ENCODE data around the gene PDE7B.

PDE7B gene

DNA sequence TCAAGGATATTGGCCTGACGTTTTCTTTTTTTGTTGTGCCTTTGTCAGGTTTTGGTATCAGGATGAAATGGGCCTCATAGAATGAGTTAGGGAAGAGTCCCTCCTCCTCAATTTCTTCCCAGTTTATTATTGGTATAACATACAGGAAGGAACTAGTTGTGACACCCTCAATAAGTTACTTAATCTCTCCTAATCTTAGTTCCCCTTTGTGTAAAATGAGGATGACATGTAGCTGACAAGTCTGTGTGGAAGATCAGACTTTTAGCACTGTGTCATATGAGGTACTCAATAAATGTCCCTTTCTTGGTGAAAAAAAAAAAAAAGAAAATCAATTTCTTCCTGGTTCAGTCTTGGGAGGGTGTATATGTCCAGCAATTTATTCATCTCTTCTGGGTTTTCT lies 155.8 kb downstream of the PDE7B start:
- H3K36me3 ChIP-seq (ENCODE audit: control insufficient read depth, insufficient read depth, low read length) = no peaks in the 10 kb centered on the region
- WGBS, 2 experiments (ENCODE audit: insufficient coverage in 2 of 2) = 86% methylated on average over 1 of the region's 1 CpG; no CpG with 5 or more reads in 1 of the 2 experiments
- H3K4me1 ChIP-seq (ENCODE audit: control insufficient read depth, insufficient read depth, low read length, poor library complexity, severe bottlenecking) = peaks cover 10% of the 10 kb centered on the region
- H3K9me3 ChIP-seq (ENCODE audit: control insufficient read depth, low read length) = no peaks in the 10 kb centered on the region
- H3K27ac ChIP-seq (ENCODE audit: low read depth, low read length, severe bottlenecking) = no peak overlapping the region
- no peak overlapping the region for H3K4me3 ChIP-seq (ENCODE audit: extremely low read depth, insufficient read depth, low read length, poor library complexity, severe bottlenecking)

DNA sequence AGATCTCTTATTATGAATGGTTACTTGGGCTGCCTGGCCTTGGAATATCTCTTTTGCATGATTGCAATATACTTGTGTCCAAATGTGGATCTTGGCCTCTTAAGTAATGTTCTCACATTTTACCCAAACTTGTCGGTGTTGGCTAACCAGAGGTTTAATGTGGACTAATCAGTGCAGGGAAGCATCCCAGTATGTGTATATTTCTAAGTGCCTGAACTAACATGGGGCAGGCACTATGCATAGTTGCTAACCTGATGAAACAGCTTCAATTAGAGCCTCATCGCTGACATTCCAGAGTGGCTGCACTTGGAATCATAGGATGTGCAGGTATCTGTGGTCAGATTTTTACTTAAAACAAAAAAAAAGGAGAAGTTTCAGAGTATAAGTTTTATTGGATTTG lies 160.0 kb downstream of the PDE7B start:
- Histone ChIP-seq H3K36me3 (ENCODE audit: control insufficient read depth, insufficient read depth, low read length) (no peaks in the 10 kb centered on the region), H3K4me3 (ENCODE audit: extremely low read depth, insufficient read depth, low read length, poor library complexity, severe bottlenecking) (no peak overlapping the region), H3K4me1 (ENCODE audit: control insufficient read depth, insufficient read depth, low read length, poor library complexity, severe bottlenecking) (peaks cover 32% of the 10 kb centered on the region), H3K27ac (ENCODE audit: low read depth, low read length, severe bottlenecking) (peak overlapping the region; percentile 95), H3K9me3 (ENCODE audit: control insufficient read depth, low read length) (no peaks in the 10 kb centered on the region)
- 83 to 100% methylated on average over 1 of the region's 2 CpGs for WGBS, 2 experiments (ENCODE audit: insufficient coverage in 2 of 2)

DNA sequence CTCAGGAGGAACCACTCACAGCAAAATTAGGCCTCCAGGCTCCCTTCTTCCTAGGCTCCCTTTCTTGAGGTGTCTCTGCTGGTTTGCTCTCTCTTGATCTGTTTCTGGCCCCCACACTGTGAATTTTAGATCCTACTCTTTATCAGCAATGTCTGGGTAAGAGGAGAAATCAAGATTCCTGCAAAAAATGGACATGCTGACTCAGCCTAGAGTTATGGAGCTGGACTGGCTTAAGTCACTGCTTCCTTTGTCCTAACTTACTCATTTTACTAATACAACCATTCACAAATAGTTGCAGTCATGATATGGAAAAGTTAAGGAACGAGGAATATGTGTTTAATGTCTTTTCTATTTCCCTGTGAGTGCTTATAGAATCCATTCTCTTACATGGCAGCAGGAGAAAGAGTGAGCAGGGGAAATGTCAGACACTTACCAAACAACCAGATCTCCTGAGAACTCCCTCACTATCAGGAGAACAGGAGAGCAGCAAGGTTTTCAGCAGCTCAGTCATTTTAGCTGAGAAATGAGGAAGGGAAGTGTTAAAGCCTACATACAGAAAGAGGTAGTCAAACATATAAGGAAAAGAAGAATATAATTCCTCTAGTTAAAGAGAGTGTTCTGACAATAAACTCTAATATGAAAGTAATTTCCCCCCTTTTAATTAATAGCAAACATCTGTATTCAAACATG lies 160.8 kb downstream of the PDE7B start:
- H3K4me1 ChIP-seq (ENCODE audit: control insufficient read depth, insufficient read depth, low read length, poor library complexity, severe bottlenecking) = peaks cover 34% of the 10 kb centered on the region
- WGBS, 2 experiments (ENCODE audit: insufficient coverage in 2 of 2) = no CpG with 5 or more reads among the region's 1 CpG
- no peaks in the 10 kb centered on the region for H3K9me3 ChIP-seq (ENCODE audit: control insufficient read depth, low read length)
- no peak overlapping the region for H3K4me3 ChIP-seq (ENCODE audit: extremely low read depth, insufficient read depth, low read length, poor library complexity, severe bottlenecking)
- no peaks in the 10 kb centered on the region for H3K36me3 ChIP-seq (ENCODE audit: control insufficient read depth, insufficient read depth, low read length)
- H3K27ac ChIP-seq (ENCODE audit: low read depth, low read length, severe bottlenecking) = peak overlapping the region; percentile 95

DNA sequence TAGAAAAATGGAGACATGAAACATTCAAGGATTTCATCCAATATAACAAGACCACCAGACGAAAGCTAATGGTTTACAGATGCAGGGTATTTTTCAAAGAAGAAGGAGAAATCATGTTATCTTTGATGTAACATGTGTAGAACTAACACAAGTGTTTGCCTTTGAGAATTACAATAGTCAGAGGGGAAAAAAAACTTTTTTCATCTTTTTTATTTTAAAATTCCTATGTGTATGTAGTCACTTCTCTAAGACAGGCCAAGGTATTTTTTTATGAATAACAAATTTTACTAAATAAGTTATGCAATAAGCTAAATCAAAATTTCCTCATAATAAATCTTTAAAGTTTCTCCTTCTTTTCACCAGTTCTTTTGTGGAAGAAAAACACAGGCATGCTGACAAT lies 161.4 kb downstream of the PDE7B start:
- Histone ChIP-seq H3K9me3 (ENCODE audit: control insufficient read depth, low read length) (no peaks in the 10 kb centered on the region), H3K4me1 (ENCODE audit: control insufficient read depth, insufficient read depth, low read length, poor library complexity, severe bottlenecking) (peaks cover 34% of the 10 kb centered on the region), H3K4me3 (ENCODE audit: extremely low read depth, insufficient read depth, low read length, poor library complexity, severe bottlenecking) (no peak overlapping the region), H3K27ac (ENCODE audit: low read depth, low read length, severe bottlenecking) (peak overlapping the region; percentile 95), H3K36me3 (ENCODE audit: control insufficient read depth, insufficient read depth, low read length) (no peaks in the 10 kb centered on the region)
- WGBS, 2 experiments (ENCODE audit: insufficient coverage in 2 of 2) = no CpG with 5 or more reads among the region's 1 CpG

DNA sequence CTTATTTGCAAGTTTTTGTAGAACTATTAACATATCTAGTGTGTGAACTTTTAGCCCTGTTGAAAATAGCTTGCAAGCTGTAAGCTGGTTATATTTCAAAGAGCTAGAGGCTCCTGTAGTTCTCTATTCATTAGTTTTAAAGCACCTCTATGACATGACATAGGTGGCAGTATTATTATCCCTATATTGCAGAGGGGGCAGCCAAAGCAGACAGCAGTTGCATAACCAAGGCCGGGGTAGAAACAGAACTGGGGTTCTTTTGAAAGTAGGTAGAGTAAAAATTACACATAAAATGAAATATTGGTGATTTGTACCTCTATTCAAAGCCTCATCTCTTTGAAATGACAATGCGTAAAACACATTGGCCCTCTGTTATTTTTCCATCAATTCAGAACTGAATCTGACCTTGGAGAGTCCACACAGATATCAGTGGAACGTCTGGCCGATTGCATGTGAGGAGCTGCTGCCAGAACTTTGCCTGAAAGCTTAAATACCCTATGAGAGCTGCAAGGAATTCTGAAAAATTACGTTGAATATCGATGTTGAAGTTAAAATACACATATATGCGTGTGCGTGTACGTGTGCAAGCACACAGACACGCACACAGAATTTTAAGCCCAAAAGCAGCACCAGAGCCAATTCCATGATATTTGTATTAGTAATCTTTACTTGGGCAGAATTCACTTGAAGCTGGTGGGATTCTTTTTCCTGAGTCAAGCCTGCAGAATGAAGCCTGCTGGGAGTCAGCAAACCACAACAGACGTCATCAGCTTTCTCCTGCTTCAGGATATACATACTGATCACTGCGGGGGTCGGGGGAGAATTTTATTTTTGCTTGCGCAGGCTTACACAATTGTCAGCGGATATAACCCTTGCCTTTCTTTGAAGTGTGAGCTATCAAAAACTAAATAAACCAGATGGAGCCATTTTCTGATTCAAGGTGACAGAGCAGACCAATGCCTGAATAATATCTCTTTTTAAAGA lies 163.2 kb downstream of the PDE7B start:
- Histone ChIP-seq H3K27ac (ENCODE audit: low read depth, low read length, severe bottlenecking) (peak overlapping the region; percentile 82), H3K9me3 (ENCODE audit: control insufficient read depth, low read length) (no peaks in the 10 kb centered on the region), H3K36me3 (ENCODE audit: control insufficient read depth, insufficient read depth, low read length) (no peaks in the 10 kb centered on the region), H3K4me3 (ENCODE audit: extremely low read depth, insufficient read depth, low read length, poor library complexity, severe bottlenecking) (no peak overlapping the region), H3K4me1 (ENCODE audit: control insufficient read depth, insufficient read depth, low read length, poor library complexity, severe bottlenecking) (peaks cover 34% of the 10 kb centered on the region)
- 74 to 84% methylated on average over 9 of the region's 15 CpGs for WGBS, 2 experiments (ENCODE audit: insufficient coverage in 2 of 2)

DNA sequence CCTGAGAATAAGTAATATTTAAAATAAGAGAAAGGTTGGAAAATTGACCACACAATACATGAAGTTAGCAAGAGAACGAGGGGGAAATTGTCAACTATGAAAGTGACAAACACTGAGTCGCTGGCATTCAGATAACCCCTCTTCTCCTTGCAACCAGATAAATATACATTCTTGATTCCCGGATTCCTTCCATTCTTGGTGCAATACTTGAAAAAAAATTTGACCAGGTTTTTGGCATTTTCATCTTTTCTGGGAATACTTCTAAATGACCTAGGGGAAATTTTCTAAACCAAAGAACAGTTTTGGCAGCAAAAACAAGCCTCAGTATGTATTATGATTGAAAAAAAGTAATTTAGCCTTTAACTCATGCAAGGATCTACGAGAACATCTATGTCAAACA lies 164.0 kb downstream of the PDE7B start:
- H3K9me3 ChIP-seq (ENCODE audit: control insufficient read depth, low read length) = no peaks in the 10 kb centered on the region
- H3K27ac ChIP-seq (ENCODE audit: low read depth, low read length, severe bottlenecking) = peak overlapping the region; percentile 82
- WGBS, 2 experiments (ENCODE audit: insufficient coverage in 2 of 2) = 66% methylated on average over 2 of the region's 4 CpGs; no CpG with 5 or more reads in 1 of the 2 experiments
- H3K4me1 ChIP-seq (ENCODE audit: control insufficient read depth, insufficient read depth, low read length, poor library complexity, severe bottlenecking) = peaks cover 34% of the 10 kb centered on the region
- H3K36me3 ChIP-seq (ENCODE audit: control insufficient read depth, insufficient read depth, low read length) = no peaks in the 10 kb centered on the region
- H3K4me3 ChIP-seq (ENCODE audit: extremely low read depth, insufficient read depth, low read length, poor library complexity, severe bottlenecking) = no peak overlapping the region

DNA sequence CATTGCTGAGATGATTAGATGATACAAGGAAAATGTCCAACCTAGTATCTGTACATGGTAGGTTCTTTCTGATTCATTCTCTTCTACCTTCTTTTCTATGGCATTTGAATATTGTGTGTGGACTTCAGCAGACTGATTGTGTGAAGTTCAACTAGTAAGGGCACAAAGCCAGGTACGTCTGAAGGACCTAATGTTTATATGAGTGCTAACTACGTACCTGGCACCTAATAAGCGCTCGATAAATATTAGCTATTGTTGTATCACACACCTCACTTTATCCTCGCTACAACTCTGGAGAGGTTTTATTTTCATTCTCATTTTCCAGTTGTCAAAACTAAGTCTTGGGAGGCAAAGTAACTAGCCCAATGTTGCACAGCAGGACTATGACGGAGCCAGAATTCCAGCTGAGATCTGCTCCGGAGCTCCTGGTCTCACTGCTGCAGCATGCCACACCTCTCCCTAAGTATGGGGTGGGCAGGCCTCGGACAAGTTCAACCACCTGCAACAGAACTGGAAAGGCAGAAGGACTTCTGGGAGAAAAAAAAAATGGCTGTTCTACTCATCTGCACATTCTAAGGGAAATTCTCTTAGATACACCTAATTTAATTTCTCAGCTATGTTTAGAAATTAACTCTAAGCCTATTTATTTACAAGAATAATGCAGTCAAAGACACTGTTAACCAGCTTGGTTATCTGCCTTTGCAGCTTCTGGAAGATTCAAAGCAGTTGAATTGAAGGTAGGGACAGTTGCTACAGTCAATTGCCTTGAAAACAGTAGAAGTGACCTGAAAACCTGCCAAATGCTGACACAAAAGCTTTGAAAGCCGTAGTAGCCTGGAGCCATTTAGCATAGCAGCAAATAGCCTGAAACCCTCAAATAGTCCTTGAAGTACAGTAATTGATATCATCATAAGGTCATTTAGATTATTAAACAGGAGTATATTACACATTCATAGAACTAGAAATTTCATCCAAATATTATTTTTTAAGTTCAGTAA lies 165.0 kb downstream of the PDE7B start:
- Histone ChIP-seq H3K9me3 (ENCODE audit: control insufficient read depth, low read length) (no peaks in the 10 kb centered on the region), H3K27ac (ENCODE audit: low read depth, low read length, severe bottlenecking) (no peak overlapping the region), H3K36me3 (ENCODE audit: control insufficient read depth, insufficient read depth, low read length) (no peaks in the 10 kb centered on the region), H3K4me3 (ENCODE audit: extremely low read depth, insufficient read depth, low read length, poor library complexity, severe bottlenecking) (no peak overlapping the region), H3K4me1 (ENCODE audit: control insufficient read depth, insufficient read depth, low read length, poor library complexity, severe bottlenecking) (peaks cover 32% of the 10 kb centered on the region)
- WGBS, 2 experiments (ENCODE audit: insufficient coverage in 2 of 2) = 100% methylated on average over 1 to 2 of the region's 9 CpGs

DNA sequence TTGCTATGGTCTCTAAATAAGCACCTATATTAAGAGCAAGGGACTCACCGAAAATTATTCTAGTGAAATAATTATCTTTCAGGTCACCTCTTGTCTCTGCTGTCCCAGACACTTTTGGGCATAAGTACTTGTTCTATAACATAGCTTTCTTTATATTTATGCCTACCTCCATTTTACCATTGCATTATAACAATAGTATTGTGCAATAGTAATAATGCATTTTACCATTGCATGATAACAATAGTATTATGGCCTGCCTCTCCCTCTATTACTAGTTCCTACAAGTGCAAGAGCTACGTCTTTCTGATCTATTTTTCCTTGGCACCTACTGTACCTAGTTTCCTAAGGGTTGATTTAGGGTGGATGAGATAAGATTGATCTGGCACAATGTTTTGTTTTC lies 169.2 kb downstream of the PDE7B start:
- WGBS, 2 experiments (ENCODE audit: insufficient coverage in 2 of 2) = no CpG with 5 or more reads among the region's 2 CpGs
- no peaks in the 10 kb centered on the region for H3K36me3 ChIP-seq (ENCODE audit: control insufficient read depth, insufficient read depth, low read length)
- H3K4me1 ChIP-seq (ENCODE audit: control insufficient read depth, insufficient read depth, low read length, poor library complexity, severe bottlenecking) = peaks cover 10% of the 10 kb centered on the region
- H3K27ac ChIP-seq (ENCODE audit: low read depth, low read length, severe bottlenecking) = no peak overlapping the region
- H3K4me3 ChIP-seq (ENCODE audit: extremely low read depth, insufficient read depth, low read length, poor library complexity, severe bottlenecking) = no peak overlapping the region
- H3K9me3 ChIP-seq (ENCODE audit: control insufficient read depth, low read length) = no peaks in the 10 kb centered on the region

DNA sequence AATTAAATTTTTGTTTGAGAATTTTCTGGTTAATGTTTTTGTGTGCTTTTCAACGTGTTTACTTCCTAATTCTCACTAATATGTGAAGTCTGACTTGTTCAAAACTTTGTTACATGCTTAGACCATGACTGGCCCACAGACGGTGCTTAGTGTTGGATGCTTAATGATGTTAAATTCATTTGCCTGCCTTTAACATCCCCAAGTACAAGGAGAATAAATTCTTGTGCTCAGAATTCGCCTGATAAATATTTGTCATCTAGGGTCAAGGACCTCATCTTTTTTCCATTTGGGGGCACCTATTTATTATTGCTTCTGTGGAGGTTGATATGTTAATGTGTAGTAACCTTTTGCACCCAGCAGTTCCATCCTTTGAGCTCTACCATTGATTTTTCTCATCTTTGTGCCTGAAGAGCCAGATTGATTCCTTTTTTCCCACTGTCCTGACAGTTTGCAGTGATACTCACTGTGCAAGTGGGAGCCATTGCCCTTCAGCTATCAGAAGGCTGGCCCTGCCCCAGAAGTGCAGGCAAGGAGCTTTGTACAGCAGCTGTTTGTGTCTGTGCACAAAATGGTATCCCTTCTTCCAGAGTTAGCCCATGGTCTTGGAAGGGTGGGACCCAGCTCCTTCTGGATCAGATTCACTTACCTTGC lies 170.8 kb downstream of the PDE7B start:
- Histone ChIP-seq H3K36me3 (ENCODE audit: control insufficient read depth, insufficient read depth, low read length) (no peaks in the 10 kb centered on the region), H3K9me3 (ENCODE audit: control insufficient read depth, low read length) (no peaks in the 10 kb centered on the region), H3K4me3 (ENCODE audit: extremely low read depth, insufficient read depth, low read length, poor library complexity, severe bottlenecking) (no peak overlapping the region), H3K4me1 (ENCODE audit: control insufficient read depth, insufficient read depth, low read length, poor library complexity, severe bottlenecking) (no peaks in the 10 kb centered on the region), H3K27ac (ENCODE audit: low read depth, low read length, severe bottlenecking) (no peak overlapping the region)
- WGBS, 2 experiments (ENCODE audit: insufficient coverage in 2 of 2) = 83% methylated on average over 1 of the region's 3 CpGs; no CpG with 5 or more reads in 1 of the 2 experiments

DNA sequence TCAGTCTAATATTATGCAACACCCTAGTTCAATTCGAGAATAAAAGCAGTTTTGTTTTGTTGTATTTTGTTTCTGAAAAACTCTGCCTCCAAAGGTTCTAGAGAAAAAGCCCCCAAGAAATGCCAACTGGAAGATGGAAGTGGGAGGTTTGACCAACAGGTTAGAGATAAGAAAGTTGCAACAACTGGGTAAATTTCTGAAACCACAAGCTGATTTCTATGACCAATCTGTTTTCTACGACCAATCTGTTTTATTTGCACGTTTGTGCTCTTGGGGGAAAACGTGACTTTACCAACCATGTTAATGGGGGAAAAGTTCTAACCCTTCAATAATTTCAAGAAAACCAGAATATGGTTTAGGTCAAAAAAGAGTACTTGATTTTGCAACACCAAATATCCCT lies 173.2 kb downstream of the PDE7B start:
- no CpG with 5 or more reads among the region's 4 CpGs for WGBS, 2 experiments (ENCODE audit: insufficient coverage in 2 of 2)
- Histone ChIP-seq H3K4me3 (ENCODE audit: extremely low read depth, insufficient read depth, low read length, poor library complexity, severe bottlenecking) (no peak overlapping the region), H3K27ac (ENCODE audit: low read depth, low read length, severe bottlenecking) (no peak overlapping the region), H3K9me3 (ENCODE audit: control insufficient read depth, low read length) (no peaks in the 10 kb centered on the region), H3K36me3 (ENCODE audit: control insufficient read depth, insufficient read depth, low read length) (no peaks in the 10 kb centered on the region), H3K4me1 (ENCODE audit: control insufficient read depth, insufficient read depth, low read length, poor library complexity, severe bottlenecking) (no peaks in the 10 kb centered on the region)

Data from mesodermal cell (in vitro differentiated cells).